Measurements from ENCODE around the gene TNFRSF6B.
"Not testable (repeated sequence)": the region's sequence is repeated elsewhere in the genome, so short reads cannot be mapped to it uniquely, and the experiment has no call there.

TNFRSF6B gene

GRCh38 chr20:63659370-63659769 lies 37.1 kb upstream of the TNFRSF6B start:
- no peak for TF ChIP-seq CTCF (conservative IDR thresholded peaks at IDR 0.05; ENCODE audit: low read depth, low read length)
- H3K4me3 ChIP-seq (ENCODE audit: low read length): peak overlapping the region; percentile 90
- no peak for DNase-seq (ENCODE audit: low read depth)

GRCh38 chr20:63660174-63660573 lies 36.3 kb upstream of the TNFRSF6B start:
- DNase-seq (ENCODE audit: low read depth); H3K4me3 ChIP-seq (ENCODE audit: low read length): not testable (repeated sequence)

- no peak overlapping the region for H3K4me3 ChIP-seq (ENCODE audit: low read length)
- no peak for DNase-seq (ENCODE audit: low read depth)
- TF ChIP-seq CTCF (conservative IDR thresholded peaks at IDR 0.05; ENCODE audit: low read depth, low read length): no peak
These were observed 35.8 kb upstream of the TNFRSF6B start for GRCh38 chr20:63660622-63661021.

- no peak for DNase-seq (ENCODE audit: low read depth)
- H3K4me3 ChIP-seq (ENCODE audit: low read length): no peak overlapping the region
- TF ChIP-seq CTCF (conservative IDR thresholded peaks at IDR 0.05; ENCODE audit: low read depth, low read length): no peak
These were observed 35.3 kb upstream of the TNFRSF6B start for GRCh38 chr20:63661108-63661507.

GRCh38 chr20:63661959-63662812 lies 34.3 kb upstream of the TNFRSF6B start:
- no peak for TF ChIP-seq CTCF (conservative IDR thresholded peaks at IDR 0.05; ENCODE audit: low read depth, low read length)
- no peak overlapping the region for H3K4me3 ChIP-seq (ENCODE audit: low read length)
- no peak for DNase-seq (ENCODE audit: low read depth)

- H3K4me3 ChIP-seq (ENCODE audit: low read length): no peak overlapping the region
- no peak for DNase-seq (ENCODE audit: low read depth)
- TF ChIP-seq CTCF (conservative IDR thresholded peaks at IDR 0.05; ENCODE audit: low read depth, low read length): no peak
These were observed 33.7 kb upstream of the TNFRSF6B start for GRCh38 chr20:63662813-63663189.

- DNase-seq (ENCODE audit: low read depth): no peak
- TF ChIP-seq CTCF (conservative IDR thresholded peaks at IDR 0.05; ENCODE audit: low read depth, low read length): no peak
- no peak overlapping the region for H3K4me3 ChIP-seq (ENCODE audit: low read length)
These were observed 33.0 kb upstream of the TNFRSF6B start for GRCh38 chr20:63663332-63664066.

All from retinal pigment epithelial cell (primary cell).